Activated CD4-positive, alpha-beta T cell treated with anti-CD3 and anti-CD28 coated beads, Interleukin-2, amount 50 U/mL, for 16 hours (primary cell): ENCODE data around the gene TTC3.
"Not testable (repeated sequence)": the region's sequence is repeated elsewhere in the genome, so short reads cannot be mapped to it uniquely, and the experiment has no call there.

Experiments used
- DNase-seq: peaks from one replicate; pipeline ENCODE4 v3.0.0-alpha.2; 2020

TTC3 gene

GRCh38 chr21:37072988-37073416 is at the start of gene TTC3, which contains the start of gene PIGP:
TSS of gene TTC3 (plus strand) at chr21:37073254. CDS start at chr21:37087258, 14,004 bp downstream.
TSS of gene PIGP (minus strand) at chr21:37073071. CDS start at chr21:37072515, 556 bp downstream.
- peak; percentile 94 for DNase-seq

- DNase-seq = no peak
Measured at GRCh38 chr21:37026499-37026898, 46.6 kb upstream of the TTC3 start.

DNA sequence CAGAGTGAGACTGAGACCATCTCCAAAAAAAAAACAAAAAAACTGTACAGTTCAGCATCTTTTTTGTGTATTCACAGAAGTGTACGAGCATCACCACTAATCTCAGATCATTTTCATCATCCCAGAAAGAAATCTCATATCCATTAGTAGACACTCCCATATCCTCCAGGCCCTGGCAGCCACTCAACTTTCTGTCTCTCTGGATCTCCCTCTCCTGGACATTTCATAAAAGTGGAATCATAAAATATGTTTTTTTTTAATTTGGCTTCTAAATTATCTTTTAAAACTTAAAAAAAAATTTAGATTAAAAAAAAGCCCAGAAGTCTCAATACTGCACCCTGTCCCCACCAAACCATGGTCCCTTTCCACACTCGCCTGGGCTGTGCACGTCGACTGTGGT is 44.5 kb upstream of the TTC3 start:
- no peak for DNase-seq

GRCh38 chr21:37030864-37031263 is 42.2 kb upstream of the TTC3 start:
- no peak for DNase-seq

DNA sequence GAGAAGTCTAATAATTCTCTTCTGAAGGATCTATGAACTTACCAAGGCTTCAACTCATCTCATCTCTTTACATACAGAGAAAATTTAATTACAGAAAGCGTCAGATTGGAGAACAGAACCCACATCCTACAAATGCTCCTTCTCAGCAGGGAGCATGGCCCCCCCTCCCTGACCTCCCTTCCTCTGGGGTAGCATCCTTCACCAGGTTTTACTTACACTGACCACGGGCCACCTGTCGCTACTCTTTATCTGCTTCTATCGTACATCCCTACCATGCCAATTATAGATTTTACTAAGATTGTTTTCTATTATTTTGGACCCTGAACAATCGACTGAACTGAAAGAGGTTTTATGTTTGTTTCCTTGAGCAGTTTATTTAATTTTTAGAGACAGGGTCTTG is 40.8 kb upstream of the TTC3 start:
- DNase-seq = no peak

DNA sequence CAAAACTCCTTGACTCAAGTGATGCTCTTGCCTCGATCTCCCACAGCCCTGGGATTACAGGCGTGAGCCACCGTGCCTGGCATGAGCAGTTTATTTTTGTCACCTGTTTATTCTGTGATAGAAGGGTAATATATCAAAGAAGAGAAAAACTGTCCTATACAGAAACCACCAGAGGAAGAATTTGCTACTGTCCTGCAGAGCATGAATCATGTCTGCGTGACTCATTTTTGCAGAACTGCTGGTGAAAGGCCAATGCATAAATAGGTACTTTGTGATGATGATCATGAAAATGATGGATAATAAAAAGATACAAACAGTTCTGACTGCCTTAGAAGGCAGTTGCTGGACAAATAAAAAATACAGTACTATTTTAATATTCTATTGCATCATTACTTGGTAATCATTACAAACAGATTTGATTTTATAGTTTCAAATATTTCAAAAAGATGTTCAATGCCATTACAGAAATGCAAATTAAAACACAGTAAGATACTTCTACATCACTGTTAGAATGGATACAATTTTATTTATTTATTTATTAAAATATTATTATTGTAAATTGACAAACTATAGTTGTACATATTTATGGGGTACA is 40.1 kb upstream of the TTC3 start:
- peak; percentile 9 for DNase-seq

DNA sequence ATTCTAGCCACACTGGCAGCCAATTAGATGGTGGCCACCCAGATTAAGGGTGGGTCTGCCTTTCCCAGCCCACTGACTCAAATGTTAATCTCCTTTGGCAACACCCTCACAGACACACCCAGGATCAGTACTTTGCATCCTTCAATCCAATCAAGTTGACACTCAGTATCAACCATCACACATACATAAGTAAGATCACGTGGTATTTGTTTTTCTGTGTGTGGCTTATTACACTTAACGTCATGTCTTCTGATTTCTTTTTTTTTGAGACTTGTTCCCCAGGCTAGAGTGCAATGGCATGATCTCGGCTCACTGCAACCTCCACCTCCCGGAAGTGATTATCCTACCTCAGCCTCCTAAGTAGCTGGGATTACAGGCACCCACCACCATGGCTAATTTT is 38.7 kb upstream of the TTC3 start:
- not testable (repeated sequence) for DNase-seq

DNA sequence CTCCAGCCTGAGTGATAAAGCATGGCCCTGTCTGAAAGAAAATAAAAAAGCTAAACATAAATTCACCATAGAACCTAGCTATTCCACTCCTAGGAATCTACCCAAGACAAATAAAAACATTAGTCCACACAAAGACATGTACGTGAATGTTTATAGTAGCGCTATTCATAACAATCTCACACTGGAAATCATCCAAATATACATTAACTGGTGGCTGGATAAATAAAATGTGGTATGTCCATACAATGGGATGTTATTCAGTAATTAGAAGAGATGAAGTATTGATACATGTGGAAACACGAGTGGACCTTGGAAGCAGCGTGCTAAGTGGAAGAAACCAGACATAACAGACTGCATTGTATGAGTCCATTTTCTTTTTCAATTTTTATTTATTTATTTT is 36.9 kb upstream of the TTC3 start:
- DNase-seq = no peak

DNA sequence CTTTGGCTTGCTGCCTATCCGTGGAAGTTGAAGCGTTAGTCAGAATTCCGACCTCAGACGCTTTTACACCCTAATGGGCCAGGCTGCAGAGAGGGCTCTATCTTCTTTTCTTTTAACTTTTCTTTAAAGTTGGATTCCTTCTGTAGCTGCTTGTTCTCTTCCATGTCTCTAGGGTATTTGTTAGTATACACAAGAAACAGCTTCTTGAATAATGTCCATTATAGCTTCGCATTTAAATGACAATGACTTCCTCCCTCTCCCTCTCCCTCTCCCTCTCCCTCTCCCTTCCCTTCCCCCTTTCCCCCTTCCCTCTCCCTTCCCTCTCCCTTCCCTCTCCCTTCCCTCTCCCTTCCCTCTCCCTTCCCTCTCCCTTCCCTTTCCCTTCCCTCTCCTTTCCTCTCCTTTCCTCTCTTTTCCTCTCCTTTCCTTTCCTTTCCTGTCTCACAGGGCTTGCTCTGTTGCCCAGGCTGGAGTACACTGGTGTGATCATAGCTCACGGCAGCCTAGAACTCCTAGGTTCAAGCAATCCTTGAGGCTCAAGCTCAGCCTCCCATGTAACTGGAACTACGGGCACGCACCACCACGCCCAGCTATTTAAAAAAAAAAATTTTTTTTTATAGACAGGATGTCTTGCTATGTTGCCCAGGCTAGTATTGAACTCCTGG is 33.5 kb upstream of the TTC3 start:
- no peak for DNase-seq

DNA sequence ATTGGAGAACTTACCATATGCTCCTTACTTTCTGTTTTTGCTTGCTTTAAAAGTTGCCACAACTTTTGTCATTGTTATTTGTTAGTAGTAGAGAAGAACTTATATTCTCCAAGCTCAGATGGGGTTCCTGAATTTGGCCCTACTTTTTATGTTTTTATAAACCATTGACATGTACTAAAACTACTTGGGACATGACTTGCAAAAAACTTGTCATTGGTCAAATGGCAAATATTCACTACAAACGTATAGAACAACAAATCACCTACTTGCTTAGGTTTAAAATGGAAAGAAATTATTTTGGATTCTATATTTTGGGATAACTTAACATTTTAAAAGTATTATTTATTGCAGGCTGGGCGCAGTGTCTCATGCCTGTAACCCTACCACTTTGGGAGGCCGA is 32.8 kb upstream of the TTC3 start:
- no peak for DNase-seq

DNA sequence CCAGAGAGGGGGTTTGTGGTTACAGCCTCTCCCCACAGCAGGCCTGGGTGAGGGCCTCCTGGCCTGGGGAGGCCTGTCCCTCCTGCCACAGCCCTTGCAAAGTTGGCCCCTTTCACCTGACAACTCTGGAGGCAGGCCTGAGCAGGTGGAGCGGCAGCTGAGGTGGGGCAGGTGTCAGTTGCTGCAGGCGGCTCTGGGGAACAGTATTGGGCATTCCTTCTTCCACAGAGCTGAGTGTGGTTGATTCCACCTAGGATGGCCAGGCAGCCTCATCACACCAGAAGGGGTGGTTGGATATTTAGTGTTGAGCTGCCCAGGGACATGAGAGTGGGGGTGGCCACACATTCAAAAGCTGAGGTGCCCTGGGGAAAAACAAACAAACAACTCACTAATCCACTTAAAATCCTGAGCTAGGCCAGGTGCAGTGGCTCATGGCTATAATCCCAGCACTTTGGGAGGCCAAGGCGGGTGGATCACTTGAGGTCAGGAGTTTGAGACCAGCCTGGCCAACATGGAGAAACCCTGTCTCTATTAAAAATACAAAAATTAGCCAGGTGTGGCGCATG is 31.3 kb upstream of the TTC3 start:
- no peak for DNase-seq

GRCh38 chr21:37043818-37044217 is 29.2 kb upstream of the TTC3 start:
- no peak for DNase-seq

- DNase-seq = no peak
Measured at GRCh38 chr21:37044643-37045042, 28.4 kb upstream of the TTC3 start.

GRCh38 chr21:37045149-37045548 is 27.9 kb upstream of the TTC3 start:
- peak; percentile 12 for DNase-seq

GRCh38 chr21:37045556-37045955 is 27.5 kb upstream of the TTC3 start:
- no peak for DNase-seq

GRCh38 chr21:37047079-37047478 is 26.0 kb upstream of the TTC3 start:
- no peak for DNase-seq

GRCh38 chr21:37049741-37050140 is 23.3 kb upstream of the TTC3 start:
- not testable (repeated sequence) for DNase-seq

DNA sequence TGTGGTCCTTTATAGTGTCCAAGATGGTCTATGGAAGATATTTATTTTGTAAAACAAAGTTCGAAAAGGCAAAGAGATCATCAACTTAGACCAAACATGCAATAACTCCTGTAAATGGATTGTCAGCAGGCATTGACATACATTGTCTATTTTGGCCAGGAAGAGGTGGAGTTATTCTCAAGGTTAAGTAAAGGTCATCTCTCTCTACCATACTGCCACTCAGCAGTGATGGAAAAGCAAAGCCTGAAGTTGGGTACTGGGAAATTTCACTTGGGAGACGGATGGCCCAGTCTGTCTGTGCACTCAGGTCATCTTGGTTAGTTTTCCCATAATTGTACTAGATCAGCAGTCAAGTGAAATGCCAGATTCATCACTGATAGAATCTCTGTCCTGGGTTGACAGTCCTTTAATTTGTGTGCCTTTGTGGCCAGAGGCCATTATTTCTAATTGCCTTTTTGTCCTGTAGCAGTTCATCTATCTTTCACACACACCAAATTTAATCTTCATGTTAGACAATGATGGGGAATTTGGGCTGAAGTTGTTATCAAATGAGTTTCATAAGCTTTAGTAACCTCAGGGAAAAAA is 17.7 kb upstream of the TTC3 start:
- DNase-seq = no peak

- no peak for DNase-seq
Measured at GRCh38 chr21:37057614-37058013, 15.4 kb upstream of the TTC3 start.

DNA sequence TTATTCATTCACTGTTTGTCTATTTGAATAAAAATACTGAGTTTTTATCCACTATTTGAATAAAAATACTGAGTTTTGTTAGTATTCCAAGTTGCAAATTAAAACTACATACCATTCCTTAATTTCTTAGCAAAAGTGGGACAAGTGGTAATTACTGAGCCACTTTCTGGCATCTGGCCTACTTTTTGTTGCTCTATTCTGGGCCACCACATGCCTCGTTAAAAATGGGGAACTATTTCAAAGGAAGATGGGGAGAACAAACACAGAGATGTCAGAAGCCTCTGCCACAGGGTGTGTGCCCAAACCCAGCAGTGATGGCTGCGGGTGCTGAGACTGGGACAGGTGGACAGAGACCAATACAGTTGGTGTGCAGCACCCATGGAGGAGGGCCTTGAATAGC is 14.8 kb upstream of the TTC3 start:
- no peak for DNase-seq

DNA sequence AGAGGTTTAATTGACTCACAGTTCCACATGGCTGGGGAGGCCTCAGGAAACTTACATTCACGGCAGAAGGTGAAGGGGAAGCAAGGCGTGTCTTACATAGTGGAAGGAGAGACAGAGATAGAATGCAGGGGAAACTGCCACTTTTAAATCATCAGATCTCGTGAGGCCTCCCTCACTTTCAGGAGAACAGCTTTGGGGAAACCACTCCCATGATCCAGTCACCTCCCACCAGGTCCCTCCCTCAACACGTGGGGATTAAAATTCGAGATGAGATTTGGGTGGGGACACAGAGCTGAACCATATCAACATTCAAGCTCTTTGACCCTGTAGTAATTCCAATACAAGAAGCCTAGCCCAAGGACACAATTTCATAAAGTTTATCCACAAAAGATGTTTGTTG is 13.9 kb upstream of the TTC3 start:
- DNase-seq = no peak

DNA sequence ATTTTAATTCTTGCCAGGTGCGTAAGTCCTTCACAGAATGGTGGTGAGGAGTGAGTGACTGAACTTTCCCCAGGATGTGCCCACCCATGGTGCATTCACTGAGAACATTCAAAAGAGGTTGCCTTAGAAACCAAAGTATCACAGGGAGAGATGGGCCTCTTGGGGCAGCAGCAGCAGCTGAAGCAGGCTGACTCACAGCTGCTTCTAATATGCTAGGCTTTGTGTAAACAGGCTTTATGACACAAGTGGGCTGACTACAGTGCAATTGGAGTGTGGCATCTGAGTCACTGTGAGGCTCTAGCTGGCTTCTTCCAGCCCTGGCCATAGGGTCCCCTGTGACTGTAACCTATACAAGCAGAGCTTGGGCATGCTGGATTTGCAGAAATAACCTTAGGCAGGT is 12.8 kb upstream of the TTC3 start:
- DNase-seq = peak; percentile 28

DNA sequence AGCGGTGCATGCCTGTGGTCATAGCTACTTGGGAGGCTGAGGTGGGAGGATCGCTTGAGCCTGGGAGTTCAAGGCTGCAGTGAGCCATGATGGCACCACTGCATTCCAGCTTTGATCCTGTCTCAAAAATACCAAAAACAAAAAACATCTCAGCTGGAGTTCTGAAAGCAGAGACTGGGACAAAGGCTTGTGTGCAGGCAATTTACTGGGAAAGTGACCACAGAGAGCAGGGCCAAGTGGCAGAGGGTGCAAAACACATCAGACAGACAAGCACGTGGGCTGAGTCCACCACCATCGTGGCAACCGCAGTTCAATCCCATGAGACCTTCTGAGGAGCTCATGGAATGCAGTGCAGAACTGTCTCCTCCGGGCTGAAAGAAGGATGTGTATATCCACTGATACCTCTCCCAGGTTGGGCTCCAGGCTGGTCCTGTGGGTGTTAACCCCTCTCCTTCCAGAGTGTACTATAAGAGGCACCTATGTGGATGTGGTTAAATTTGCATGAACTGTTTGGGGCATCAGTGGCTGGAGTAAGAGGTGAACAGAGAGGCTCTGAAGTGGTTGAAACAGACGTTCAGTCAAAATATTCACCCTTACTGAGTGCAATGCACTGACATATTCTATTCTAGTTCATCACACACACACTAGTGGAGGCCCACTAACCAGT is 11.0 kb upstream of the TTC3 start:
- no peak for DNase-seq

DNA sequence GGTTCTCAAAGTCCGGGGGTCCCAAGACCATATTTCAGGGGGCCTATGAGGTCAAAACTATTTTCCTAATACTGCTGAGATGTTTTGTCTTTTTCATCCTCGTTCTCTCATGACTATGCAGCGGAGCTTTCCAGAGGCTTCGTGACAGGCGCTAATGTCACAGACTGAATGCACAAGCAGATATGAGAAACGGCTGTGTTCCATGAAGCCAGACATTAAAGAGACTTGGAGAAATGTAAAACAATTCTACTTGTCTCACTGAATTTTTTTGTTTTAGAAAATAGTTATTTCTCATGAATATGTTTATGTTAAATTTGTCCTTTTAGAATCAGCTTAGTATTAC is 10.5 kb upstream of the TTC3 start:
- DNase-seq = no peak
